ENCODE measurements around the gene DLG5.

The DLG5 gene

DNA sequence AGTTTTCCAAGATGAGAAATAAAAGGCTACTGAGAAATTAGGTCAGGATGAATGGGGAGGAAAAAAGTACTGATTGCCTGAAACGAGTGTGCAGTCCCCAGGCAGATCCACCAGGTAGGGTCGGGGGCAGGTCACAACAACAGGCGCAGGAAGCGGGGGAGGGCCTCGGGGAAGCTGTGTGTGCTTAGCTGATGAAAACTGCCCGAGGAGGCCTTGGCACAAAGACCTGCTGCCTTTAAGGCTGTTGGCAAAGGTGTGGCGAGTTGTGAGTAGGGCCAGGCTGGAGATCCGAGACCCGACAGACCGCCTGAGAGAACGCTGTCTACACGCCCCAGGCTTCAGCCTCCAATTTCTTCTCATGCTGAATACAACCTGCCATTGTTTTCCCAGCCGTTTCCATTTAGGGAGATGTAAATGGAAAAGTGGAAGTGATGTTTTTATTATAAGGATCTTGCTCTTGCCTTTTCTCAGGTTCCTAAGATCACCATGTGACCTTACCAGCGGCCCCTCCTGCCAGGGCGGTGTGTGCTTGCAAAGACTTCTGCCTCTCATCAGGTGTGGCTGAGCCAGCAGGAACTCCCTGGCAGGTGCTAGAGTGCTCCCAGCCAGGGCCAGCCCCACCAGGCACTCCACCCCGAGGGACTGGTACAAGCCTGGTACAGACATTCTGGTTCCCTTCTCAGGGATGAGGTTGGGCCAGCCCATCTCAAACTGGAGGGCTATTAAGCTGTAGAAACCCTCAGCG lies 60.8 kb downstream of the DLG5 start:
- DNase-seq, result peak; percentile 56

DNA sequence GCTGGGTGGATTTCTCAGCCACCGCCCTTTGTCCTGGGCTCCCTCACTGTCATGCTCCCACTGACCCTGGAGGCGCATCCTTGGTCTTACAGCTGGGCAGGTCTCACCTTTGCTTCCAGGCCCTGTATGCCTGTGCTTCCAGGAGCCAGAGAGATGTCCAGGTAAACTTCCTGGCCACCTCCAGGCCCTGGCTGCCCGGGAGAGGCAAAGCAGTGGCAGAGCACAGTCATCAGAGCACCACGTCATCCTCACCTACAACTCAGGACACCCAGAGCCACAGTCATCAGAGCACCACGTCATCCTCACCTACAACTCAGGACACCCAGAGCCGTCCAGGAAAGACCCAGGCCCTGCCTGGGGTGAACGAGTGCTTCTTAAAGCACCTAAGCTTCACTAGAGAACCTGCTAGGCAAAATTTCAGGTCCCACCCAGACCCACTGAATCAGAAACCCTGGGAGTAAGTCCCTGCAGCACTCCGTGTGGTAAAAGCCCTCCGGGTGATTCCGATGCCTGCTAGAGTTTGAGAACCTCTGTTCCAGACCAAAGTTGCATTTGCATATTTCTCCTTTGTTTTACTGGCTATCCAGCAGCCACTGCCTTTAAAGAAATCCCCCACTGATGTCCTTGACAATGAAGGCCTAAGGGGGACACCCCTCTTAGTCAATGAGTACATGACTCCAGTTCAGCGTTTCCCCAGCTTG lies 62.3 kb downstream of the DLG5 start:
- no peak for DNase-seq

DNA sequence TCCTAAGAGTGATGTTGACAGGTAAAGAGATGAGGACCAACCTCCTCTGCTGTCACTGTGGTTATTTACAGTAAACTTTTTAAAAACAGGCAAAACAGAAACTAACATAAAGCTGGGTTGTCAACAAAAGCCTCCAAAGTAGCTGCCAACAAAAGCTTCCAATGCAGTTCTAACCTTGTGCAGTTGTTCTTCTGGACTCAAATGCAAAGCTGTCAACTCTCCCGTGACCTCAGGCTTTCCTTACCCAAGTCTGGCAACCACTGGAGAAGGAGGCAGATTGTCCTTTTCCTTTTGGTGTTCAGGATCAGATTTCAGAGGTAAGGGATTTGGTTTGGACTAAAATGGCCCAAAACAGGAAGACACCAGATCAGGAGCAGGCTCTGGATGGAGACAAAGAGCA lies 63.1 kb downstream of the DLG5 start:
- no peak for DNase-seq

- no peak for DNase-seq
Observed at GRCh38 chr10:77862595-77862994, 64.0 kb downstream of the DLG5 start.

DNA sequence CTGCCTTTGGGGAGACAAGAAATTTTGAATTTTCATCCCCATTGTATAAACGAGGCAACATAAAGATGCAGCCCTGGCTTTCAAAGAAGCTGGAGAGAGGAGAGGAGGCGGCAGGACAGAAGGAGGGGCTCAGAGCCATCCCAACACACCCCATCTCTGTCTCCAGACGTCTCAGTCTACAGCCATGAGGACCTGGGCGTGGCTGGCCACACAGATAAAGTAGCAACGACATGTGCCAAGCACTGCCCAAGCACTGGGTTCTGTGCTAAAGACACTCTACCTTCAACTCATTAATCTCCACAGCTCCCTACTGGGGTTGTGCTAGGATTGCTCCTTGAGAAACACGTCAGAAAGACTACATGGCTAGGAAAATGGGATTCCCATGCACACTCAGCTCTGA lies 65.2 kb downstream of the DLG5 start:
- no peak for DNase-seq

DNA sequence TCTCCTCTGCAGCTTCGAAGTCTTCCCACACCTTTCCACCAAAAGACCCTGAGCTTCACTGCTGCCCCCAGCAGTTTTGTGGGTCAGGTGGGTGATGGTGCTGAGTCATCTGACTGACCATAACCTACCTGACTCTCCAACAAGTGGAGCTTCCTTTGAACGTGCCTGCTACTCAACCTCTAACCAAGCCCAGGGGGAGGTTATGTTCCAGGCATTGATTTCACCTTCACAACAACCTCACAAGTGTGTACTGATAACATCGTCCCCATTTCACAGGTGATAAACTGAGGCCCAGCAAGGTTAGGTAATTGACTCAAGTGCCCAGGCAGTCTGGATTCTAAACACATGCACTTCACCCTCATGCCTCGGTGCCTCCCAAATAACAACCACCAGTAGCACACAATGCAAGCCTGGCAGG lies 66.7 kb downstream of the DLG5 start:
- DNase-seq, result no peak

DNA sequence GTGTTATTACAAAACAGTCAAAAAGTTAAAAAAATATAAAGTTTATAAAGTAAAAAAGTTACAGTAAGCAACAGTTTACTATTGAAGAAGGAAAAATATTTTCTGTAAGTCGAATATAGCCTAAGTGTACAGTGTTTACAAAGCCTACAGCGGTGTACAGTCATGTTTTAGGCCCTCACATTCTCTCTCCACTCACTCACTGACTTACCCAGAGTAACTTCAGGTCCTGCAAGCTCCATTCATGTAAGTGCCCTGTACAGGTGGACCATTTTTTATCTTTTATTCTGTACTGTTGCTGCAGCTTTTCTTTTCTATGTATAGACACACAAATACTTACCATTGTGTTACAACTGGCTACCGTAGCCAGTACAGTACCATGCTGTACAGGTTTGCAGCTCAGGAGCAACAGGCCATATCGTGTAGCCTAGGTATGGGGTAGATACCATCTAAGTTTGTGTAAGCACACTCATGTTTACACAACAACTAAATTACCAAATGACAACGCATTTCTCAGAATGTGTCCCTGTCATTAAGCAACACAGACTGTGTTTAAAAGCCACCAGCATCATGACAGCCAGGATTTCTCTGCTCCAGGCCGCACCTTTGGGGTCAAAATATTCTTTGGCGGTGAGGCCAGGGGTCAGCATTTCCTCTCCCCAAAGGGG lies 67.2 kb downstream of the DLG5 start:
- no peak for DNase-seq

DNA sequence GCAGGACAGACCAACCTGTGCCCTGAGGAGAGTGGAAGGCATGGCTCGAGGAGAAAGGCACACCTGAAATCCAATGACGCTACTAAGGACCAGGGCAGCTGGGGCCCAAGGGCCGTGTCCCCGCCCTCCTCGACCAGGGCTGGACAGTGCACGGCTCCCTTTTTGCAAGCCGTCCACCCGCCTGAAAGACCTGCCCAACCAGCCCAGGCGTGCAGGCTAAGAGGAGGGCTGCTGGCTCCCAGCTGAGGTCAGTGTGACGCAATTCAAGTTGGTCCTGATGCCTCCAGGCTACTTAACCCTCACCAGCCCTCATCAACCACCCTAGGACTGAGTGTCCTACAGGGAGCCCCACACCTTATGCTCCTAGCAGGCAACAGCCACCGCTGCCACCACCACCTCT lies 69.3 kb downstream of the DLG5 start:
- no peak for DNase-seq

DNA sequence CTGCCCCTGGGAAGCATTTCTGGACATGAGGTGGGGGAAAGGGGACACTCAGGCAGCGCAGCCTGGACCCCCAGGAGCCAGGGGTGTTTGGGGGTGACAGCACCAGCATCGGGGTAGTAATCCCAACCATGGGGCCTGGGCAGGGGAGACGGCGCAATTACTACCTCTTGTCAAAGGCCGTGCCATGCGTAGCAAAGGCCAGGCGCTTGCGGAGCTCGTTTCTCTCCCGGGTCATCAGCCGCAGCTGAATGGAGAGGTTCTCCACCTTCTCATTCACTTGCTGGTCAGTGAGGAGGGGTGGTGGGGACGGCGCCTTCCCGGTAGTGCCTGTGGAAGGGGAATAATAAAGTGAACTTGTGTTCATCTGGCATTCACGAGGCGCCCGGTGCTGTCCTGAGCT lies 70.0 kb downstream of the DLG5 start:
- DNase-seq, result no peak

- no peak for DNase-seq
Observed at GRCh38 chr10:77855404-77856155, 71.0 kb downstream of the DLG5 start.

DNA sequence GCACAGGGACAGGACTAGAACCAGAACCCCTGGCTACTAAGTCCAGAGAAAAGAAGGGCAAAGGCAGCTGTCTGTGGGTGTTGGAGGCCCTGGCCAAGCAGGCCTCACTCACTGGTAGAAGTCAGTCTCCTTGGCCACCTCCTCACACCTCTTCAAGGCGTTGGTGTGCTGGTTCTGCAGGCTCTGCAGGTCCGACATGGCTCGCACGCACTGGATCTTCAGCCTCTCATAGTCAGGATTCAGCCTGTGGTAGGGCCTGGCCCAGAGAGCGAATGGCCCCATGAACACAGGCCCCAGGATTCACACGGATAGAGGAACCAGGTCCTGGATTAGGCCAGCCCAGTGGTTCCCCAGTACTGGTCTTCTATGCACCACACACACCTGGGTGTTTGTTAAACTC lies 72.4 kb downstream of the DLG5 start:
- no peak for DNase-seq

DNA sequence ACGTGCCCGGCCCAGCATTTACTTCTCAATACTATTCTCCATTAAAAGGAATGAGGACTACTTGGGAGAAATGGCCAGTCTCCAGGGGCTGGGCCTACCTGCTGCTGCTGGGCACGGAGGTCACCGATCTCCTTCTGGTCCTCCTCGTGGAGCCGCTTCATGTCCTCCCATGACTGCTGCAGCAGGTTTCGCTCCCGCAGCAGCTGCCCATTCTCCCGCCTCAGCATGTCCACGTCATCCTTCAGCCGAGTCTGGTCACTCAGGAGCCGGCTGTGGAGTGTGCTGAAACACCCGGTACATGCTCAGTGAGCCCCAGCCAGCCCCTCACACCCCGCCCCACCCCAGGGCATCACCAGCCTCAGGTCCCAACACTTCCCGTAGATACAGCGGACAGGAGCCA lies 73.3 kb downstream of the DLG5 start:
- DNase-seq, result no peak

DNA sequence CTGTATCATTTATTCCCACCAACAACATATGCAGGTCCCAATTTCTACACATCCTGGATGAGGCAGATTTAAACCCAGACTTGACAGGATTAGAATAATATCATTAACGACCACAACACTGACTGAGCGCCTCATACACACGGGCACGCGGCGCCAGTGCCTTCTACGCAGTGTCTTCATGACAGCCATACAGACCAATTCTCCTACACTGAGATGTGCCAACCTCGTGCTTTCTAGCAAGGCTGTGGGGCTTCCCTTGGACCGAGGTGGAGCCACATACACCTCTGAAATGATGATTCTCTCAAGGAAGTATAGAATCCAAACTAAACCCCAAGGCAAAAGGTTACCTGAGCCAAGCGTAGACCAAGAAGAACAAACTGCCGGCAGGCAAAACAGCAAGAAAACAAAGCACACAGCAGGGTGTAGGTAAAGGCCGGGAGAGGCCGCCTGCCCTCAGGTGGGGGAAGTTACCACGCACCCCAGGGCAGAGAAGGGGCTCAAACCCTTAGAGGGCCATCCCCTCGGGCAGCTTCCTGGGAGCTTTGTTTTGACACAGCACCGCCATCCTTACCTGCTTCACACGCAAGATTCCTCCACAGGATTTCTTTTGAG lies 75.8 kb downstream of the DLG5 start:
- DNase-seq, result no peak

DNA sequence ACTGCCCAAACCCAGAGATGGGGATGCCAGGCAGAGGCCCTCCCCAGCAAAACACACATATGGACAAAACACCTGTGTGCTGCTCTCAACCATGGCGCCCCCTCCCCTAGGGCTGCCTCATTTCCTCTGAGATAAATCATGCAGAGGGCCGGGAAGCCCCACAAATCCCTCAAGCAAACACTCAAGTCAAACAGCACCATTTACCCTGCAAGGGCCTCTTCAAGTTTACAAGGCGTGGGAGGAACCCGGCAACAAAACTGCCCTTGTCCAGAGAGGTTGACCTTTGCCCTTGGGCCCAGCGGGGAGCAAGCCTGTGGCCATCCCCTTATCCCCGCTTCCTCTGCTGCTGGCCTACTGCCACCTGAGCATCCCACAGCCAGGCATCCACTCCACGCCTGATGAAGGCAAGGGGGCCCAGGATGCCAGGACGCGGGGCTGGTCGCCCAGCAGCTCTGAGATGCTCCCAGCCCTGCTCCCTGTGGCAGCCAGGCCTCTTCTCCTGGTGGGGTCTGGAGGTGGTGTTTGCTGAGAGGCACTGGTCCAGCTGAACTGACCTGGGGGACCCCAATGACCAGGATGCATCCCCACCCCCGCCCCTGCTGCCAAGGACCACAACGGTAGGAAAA lies 77.4 kb downstream of the DLG5 start:
- no peak for DNase-seq

- no peak for DNase-seq
Observed at GRCh38 chr10:77846718-77847311, 79.7 kb downstream of the DLG5 start.

DNA sequence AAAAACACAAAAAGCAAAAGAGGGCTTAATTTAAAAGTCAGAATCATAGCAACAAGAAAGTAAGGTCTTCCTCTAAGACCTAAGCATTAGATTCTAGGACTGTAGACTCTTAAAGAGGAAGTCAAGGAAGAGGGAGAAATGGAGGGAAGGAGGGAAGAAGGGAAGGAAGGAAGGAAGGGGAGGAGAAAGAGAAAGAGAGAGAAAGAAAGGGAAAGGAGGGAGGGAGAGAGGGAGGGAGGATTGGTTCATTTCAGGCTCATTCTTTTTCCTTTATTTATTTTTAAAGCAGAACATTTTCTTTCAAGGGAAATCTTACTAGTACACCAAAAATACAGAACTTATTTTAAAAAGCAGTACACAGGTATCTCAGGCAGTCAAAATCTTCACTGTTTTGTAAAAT lies 81.1 kb downstream of the DLG5 start:
- DNase-seq, result no peak

DNA sequence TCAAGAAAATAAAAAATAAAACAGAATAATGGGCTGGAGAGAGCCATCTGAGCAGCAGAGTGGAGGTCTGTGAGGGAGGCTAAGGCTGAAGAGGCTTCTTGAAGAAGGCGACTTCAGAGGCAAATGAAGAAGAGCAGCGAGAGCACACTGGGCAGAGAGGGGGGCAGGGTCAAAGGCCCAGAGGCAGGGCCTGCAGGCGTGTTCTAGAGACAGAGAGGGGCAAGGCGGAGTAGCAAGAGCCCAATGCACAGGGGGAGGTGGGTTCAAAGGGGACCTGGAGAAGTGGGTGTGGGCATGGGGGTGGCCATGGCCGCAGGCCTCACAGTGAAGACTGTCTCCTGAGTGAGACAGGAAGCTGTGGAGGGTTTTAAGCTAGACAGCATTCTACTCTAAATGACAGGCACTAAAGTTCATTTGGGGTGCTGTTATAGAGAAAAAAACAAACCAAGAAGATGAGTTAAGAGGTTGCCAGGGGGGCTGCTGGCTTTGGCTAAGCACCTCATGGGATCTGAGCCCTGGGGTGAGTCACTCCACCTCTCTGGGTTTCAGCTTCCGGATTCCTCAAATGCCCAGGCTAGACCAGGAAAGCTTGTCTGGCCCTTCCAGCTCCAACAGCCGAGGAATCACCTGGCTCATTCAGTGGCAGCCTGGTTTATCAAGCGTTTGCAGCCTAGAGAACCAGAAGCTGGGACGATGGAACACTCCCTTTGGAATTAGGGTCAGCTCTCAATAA lies 81.7 kb downstream of the DLG5 start:
- no peak for DNase-seq

DNA sequence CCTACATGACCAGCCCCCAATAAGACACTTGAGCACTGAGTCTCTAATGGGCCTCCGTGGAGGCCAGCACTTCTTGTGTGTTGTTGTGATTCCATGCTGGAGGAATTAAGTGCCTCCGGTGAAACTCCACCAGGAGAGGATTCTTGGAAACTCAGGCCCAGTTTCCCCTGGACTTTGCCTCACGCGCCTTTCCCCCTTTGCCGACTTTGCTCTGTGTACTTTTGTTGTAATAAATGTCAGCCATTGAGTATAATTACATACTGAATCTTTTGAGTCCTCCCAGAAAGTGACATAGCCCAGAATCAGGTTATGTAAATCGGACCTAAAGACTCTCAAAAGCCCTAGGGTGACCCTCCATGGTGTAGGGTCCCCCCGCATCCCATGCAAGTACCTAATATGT lies 82.4 kb downstream of the DLG5 start:
- no peak for DNase-seq

GRCh38 chr10:77843264-77843663 lies 83.3 kb downstream of the DLG5 start:
- DNase-seq, result no peak

DNA sequence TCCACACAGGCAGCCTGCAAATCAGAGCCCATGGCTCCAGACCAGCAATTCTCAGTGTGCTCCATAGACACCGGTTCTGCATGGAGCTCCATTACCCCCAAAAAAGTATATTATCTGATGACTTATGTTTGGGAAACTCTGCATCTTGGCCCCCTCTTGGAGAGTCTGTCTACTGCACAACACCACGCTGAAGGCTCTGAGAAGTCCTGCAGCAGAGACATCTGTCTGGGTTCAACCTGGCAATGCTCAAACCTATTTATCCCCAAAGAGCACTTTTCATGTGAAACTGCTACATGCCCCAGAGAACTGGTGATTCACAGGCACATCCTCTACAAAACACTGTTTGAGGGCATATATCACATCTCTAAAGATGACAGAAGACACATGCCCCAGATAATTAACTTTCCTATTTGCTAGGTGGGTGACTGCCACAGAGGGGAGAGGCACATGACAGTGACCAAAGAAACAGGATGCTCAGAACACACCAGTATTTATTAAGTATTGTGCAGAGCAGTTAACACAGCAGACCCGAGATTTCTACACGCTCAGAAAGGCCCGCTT lies 83.8 kb downstream of the DLG5 start:
- no peak for DNase-seq
